ENCODE data around the gene CWC22. TPM values are rescaled to one million over a fixed set of nuclear protein-coding genes. Genes with fewer than 3 reads are reported as not detected.

The CWC22 gene
- total and polyA plus RNA-seq, 2 of the 13 experiments (the other 11 are each of a cell fraction or from before 2014, with no cell fraction given) = 5.7 to 29.2 TPM

GRCh38 chr2:179925713-179926112 lies 81.4 kb downstream of the CWC22 start:
- Histone ChIP-seq H2AFZ (ENCODE audit: low read length) (no peak overlapping the region), H3K4me3 (replicated peaks in 1 of 3; ENCODE audit: insufficient read depth in 1 of 3, low read depth in 2 of 3, low read length in 3 of 3) (no peak overlapping the region), H3K79me2 (ENCODE audit: insufficient read depth, low read length) (no peaks in the 10 kb centered on the region), H3K4me1 (ENCODE audit: insufficient read depth, low read length) (no peaks in the 10 kb centered on the region), H3K27ac (ENCODE audit: extremely low read length, insufficient read depth, low read length) (no peak overlapping the region), H3K4me2 (ENCODE audit: low read depth, low read length) (no peak overlapping the region), H3K27me3 (ENCODE audit: control insufficient read depth in 1 of 2, insufficient read depth in 2 of 2, low read length in 2 of 2) (no peaks in the 10 kb centered on the region), H3K36me3 (replicated peaks in 1 of 2; ENCODE audit: control insufficient read depth in 1 of 2, insufficient read depth in 2 of 2, low read length in 2 of 2) (no peaks in the 10 kb centered on the region), H4K20me1 (ENCODE audit: insufficient read depth, low read length) (no peaks in the 10 kb centered on the region), H3K9ac (ENCODE audit: insufficient read depth, low read depth, low read length) (no peak overlapping the region), H3K9me3 (ENCODE audit: low read length) (peaks cover 33% of the 10 kb centered on the region)
- WGBS (ENCODE audit: low lambda C conversion rate) = under 1% methylated on average over 2 of the region's 2 CpGs
- CTCF ChIA-PET (ENCODE audit: low intra/inter-chr PET ratio, low total read pairs) = no interaction called here
- no peak for TF ChIP-seq MLXIP (CRISPR knock-in tag; IDR thresholded peaks at IDR 0.05; ENCODE audit: borderline replicate concordance)
- no peak for TF ChIP-seq ZC3H13 (CRISPR knock-in tag; IDR thresholded peaks at IDR 0.05)
- TF ChIP-seq PRPF4 (IDR thresholded peaks at IDR 0.05; ENCODE audit: low read depth, low read length, poor library complexity, severe bottlenecking) = no peak
- TF ChIP-seq NRL (CRISPR knock-in tag; IDR thresholded peaks at IDR 0.05; ENCODE audit: borderline replicate concordance) = no peak
- no peak for TF ChIP-seq ZNF841 (CRISPR knock-in tag; IDR thresholded peaks at IDR 0.05; ENCODE audit: borderline replicate concordance)
- TF ChIP-seq ZNF646 (CRISPR knock-in tag; IDR thresholded peaks at IDR 0.05) = no peak
- TF ChIP-seq PRDM15 (CRISPR knock-in tag; IDR thresholded peaks at IDR 0.05) = no peak
- TF ChIP-seq ZNF317 (CRISPR knock-in tag; IDR thresholded peaks at IDR 0.05) = peak; percentile 98
- intact Hi-C loops (cut with micrococcal nuclease; ENCODE audit: unreplicated experiment) = no loop called here
- POLR2A ChIA-PET = no interaction called here
- in situ Hi-C loops (cut with HindIII; ENCODE audit: extremely low pct_ligation_motif_present, low pct_unique_long_range_greater_than_20kb) = no loop called here
- no TSS peak for BruUV-seq (replicated peaks)
- ATAC-seq (no peak), DNase-seq (ENCODE audit: low spot score) (no peak), FAIRE-seq (no peak)
